ENCODE measurements around the gene GPN1.
"Not testable (repeated sequence)": the region's sequence is repeated elsewhere in the genome, so short reads cannot be mapped to it uniquely, and the experiment has no call there.

Gene GPN1

DNA sequence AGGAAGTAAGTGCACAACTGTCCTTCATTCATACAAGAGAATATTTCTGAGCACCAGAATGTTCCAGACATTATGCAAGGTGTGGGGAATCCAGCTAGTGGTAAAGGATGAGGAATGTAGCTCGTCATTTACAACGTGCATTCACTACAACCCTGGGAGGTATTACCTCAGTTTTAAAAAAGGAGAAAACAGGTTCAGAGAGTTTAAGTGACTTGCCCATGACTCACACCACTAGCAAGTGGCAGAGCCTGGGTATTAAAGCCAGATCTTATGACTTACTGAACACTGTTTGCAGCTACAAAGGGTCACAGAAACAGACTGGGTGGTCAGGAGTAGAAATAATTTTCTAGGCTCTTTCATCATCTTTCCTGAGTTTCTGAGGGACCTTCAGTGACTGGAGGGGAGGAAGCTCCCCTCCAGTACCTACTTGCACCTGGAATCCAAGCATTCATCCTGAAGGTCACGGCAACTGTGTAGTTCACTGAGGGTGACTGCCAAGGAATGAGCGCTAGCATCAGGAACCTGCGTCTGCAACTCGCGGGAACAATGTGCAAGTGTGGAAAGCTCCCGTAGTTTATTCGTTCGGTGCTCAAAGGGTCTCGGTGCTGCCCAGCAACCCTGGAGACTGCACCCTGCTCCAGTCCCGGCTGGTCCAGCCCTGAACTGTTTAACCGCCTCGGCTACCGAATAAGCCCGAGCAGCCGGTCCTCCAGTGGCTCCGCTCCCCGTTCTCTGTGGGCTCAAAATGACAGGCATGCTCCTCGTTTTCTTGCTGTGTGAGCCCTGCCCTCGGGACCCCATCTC is 685 bp upstream of the GPN1 start:
- peak; percentile 33 for DNase-seq

DNA sequence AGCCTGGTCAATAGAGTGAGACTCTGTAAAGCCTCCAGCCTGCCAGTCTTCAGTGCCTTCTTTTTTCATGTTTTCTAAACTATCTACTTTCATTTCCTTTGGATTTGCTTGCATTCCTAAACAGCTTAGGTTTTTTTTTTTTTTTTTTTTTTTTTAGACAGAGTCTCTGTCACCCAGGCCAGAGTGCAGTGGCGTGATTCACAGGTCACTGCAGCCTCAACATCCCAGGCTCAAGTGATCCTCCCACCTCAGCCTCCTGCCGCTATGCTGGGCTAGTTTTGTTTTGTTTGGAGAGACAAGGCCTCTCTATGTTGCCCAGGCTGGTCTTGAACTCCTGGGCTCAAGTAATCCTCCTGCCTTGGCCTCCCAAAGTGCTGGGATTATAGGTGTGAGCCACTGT is 1.4 kb downstream of the GPN1 start:
- DNase-seq, result not testable (repeated sequence)

DNA sequence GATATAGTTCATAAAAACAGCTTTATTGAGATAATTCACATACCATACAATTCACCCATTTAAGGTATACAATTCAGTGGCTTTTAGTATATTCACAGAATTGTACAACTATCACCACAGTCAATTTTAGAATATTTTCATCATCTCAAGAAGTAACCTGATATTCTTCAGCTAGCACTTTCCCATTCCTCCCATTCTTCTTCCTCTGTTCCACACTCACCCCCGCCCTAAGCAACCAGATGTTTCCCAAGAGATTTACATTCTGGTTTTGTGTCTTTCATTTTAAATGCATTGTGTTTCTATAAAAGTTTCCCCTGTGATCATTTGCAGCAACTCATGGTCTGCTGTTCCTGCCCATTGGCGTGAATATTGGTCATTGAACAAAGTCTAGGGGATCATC is 5.4 kb downstream of the GPN1 start:
- no peak for DNase-seq

- peak; percentile 26 for DNase-seq
These were observed 7.9 kb downstream of the GPN1 start for GRCh38 chr2:27636766-27637165.

- peak; percentile 89 for DNase-seq
These were observed 9.3 kb downstream of the GPN1 start for GRCh38 chr2:27638037-27638637.

DNA sequence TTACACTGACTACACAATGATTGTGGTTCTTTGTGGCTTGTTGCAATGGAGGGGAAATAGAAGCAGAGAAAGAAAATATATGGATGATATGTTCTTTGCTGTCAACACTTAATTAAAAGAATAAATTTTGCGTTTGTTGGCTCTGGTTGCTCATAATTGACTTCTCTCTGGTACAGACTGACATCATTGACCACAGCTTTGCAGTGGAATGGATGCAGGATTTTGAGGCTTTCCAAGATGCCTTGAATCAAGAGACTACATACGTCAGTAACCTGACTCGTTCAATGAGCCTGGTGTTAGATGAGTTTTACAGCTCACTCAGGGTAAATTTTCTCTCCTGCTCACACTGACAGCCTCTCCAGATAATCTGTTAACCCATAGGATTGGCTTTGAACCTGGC is 9.9 kb downstream of the GPN1 start:
- DNase-seq, result peak; percentile 57

DNA sequence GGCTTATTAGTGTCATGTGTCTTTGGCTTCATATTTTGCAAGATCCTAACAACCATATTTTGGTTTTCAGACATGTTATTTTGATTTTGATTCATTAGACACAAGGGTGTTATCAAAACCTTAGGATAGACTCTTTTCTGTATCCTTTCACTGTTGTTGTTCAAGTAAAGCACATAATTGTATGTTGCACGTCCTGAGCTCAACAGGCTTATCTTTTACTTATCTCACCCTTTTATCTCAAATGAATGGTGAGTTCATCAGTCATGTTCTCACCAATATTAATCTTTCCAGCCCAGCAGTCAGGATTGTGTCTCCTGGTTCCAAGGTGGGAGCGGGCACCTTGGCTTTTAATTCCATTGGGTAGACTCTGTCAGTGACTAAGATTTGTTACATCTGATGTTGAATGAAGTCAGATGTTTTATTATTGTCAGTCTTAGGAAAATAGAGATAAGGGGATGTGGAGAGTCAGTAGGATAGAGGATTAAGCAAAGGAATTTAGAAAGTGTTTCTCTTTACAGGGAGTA is 11.9 kb downstream of the GPN1 start:
- no peak for DNase-seq

DNA sequence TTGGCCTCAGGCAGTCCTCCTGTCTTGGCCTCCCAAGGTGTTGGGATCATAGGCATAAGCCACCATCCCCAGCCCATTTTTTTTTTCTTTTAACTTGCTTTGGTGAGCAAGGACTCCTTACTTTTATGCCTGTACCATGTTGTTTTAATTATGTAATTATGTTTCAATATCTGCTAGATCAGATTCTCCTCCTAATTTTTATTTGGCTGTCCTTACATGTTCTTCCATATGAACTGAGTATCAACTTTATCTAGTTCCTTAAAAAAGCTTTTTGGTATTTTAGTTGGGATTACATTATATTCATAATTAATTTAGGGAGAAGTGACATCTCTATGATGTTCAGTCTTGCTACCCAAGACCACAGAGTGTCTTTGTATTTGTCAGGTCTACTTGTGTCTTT is 16.3 kb downstream of the GPN1 start:
- DNase-seq, result no peak

GRCh38 chr2:27647289-27647688 is 18.4 kb downstream of the GPN1 start:
- no peak for DNase-seq

- no peak for DNase-seq
These were observed 18.9 kb downstream of the GPN1 start for GRCh38 chr2:27647737-27648136.

DNA sequence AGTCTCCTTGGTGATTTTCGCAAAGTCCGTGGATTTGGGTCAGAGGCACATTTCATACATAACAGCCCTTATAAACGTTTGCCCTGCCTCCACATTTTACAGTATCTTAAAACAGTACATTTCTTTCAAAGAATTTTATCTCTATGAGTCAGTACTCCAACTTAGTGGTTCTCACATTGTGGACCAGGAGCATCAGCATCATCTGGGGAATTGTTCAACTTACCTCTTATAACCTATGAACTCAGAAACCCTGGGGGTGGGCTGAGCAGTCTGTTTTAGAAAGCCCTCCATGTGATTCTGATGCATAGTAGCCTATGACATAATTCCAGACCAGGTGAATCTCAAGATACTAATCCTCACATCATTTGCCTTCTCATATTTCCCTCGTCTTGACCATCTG is 22.2 kb downstream of the GPN1 start:
- no peak for DNase-seq

- DNase-seq, result no peak
These were observed 23.5 kb downstream of the GPN1 start for GRCh38 chr2:27652341-27652740.

DNA sequence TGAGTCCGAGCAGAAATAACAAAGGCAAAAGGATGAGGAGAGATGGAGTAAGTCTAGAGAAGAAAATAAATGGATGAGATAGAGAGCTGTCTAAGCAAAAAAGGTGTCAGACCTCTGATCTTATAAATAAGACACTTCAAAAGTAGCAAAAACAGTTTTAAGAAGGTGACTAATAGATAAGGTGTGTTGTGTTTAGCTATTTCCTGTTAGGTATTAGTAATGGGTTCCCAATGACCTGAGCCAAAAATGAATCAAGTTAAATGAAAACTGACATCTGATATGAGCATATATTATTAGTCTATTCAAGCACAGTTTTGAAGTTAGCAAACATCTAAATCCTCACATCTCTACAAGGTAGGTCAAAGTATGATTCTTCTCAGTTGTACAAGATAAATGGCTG is 23.9 kb downstream of the GPN1 start:
- DNase-seq, result no peak

DNA sequence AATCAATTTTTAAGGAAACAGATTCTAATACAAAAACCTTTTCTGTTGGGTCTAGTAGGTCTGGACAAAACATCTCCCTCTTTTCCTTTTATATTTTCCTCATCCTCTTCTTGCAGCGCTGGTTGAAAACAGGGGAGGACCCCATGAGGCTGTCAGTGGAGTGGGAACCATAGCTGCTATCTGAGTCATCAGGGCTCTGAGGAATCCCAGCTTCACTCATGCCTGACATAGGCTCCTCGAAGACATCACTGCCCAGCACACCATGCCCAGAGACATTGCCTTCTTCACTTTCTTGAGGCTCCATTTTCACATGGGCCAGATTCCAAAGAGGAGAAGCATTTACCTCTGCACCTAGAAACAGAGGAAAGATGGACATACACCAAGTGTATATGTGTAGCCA is 24.5 kb downstream of the GPN1 start:
- DNase-seq, result no peak

GRCh38 chr2:27655155-27655951 is 26.5 kb downstream of the GPN1 start:
- DNase-seq, result no peak

- DNase-seq, result no peak
These were observed 32.5 kb downstream of the GPN1 start for GRCh38 chr2:27661371-27661770.

DNA sequence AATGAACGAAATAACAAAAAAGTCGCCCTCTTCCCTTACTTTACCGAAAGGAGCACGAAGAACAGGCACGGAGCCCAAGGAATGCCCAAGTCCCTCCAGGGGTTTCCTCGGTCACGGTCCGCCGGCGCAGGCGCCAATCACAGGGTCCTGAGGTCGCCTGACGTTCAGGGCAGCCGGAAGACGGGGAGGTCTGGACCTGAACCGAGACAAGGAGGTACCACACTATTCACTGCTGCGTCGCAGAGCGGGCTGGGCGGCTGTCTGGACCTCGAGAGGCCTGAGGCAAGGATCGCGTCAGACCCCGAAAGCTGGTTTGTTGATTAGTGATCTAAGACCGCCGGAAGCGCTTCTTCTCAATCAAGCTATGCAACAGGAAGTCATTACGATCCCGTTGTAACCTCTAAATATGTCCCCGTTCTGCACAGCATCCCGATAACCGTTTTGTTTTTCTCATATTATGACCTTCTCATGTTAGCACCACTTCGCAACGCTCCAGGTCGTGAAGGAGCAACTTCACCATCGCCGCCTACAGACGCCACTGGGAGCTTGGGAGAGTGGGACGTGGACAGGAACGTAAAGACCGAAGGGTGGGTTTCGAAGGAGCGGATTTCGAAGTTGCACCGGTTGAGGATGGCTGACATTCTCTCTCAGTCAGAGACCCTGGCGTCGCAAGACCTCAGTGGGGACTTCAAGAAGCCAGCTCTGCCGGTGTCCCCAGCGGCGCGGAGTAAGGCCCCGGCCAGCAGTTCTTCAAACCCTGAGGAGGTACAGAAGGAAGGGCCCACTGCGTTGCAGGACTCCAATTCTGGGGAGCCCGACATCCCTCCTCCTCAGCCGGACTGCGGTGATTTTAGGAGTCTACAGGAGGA is 34.7 kb downstream of the GPN1 start, which contains the start of the genes SLC4A1AP and SUPT7L:
Gene SLC4A1AP (plus strand): TSS at position 605 of the 869 bp plus-strand sequence. CDS start 26 bp downstream, at position 631.
Gene SUPT7L (minus strand): TSS at position 330 of the 869 bp plus-strand sequence. CDS start 1,422 bp downstream, outside the sequence.
- DNase-seq, result peak; percentile 78

GRCh38 chr2:27664154-27664574 is 35.3 kb downstream of the GPN1 start:
- peak; percentile 25 for DNase-seq

DNA sequence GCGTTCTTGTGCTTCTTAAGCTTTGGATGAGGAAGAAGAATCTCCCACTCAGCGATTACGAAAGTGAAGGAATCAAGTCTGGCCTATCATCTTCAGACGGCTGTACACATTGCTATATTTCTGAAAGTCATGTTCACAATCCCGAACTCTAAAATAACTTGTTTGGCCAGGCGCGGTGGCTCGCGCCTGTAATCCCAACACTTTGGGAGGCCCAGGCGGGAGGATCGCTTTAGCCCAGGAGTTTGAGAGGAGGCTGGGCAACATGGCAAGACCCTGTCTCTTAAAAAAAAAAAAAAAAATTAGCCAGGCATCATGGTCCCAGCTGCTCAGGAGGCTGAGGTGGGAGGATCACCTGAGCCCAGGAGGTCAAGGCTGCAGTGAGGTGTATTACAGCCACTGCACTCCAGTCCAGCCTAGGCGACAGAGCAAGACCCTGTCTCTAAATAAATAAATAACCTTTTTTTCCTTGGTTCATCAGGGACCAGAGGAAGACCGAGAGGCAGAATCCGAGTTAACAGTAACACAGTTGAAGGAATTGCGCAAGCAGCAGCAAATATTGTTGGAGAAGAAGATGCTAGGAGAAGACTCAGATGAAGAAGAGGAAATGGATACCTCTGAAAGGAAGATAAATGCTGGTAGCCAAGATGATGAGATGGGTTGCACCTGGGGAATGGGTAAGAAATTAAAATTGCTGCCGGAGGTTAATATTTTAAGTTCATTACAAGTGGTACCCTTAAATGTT is 35.9 kb downstream of the GPN1 start:
- DNase-seq, result no peak

DNA sequence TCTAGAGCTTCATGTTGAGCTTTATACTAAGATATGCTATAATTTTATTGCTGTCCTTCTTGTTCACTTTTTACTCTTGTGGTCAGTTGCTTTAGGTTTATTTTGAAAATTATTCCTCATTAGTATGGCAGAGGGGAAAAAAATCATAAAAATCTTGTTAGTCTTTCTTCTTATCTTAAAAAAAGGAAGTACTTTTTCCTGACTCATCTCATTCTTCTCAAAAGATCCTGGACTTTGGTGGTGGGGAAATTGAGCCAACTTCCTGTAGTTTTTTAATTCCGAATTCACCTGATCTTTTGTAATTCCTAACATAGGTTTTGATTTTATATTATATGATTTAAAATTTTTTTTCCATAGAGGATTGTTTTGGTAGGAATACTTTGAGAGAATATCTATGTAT is 38.6 kb downstream of the GPN1 start:
- no peak for DNase-seq

DNA sequence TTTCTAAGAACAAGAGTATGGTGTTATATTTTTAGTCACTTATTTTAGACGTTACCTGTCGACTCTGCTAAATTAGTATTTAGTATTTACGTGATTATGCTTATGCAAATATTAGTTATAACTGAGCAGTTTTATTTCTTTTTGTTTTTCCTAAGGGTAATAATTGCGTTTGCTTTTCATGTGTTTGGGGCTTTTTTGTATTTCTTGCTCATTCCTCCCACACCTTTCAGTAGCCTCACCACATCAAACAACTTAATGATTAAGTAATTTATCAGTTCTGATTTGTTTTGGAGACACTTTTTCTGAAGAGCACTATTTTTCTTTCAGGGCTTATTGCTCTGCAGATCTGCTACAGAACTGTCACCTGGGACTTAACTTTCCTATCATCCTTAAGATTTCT is 42.4 kb downstream of the GPN1 start:
- DNase-seq, result no peak

All from activated CD4-positive, alpha-beta T cell treated with anti-CD3 and anti-CD28 coated beads, Interleukin-10, Interleukin-2, amounts not matched to agents 100 ng/mL and 50 ng/mL, durations not matched to agents 16 hours and 8 hours (primary cell).